ENCODE results near the gene EHD1. TPM values are rescaled to one million over a fixed set of nuclear protein-coding genes. Genes with fewer than 3 reads are reported as not detected.

EHD1 gene
- total and polyA plus RNA-seq, 9 of the 15 experiments (the other 6 are each of a cell fraction or from before 2014, with no cell fraction given) = 0.46 to 65.0 (median 16.4) TPM

DNA sequence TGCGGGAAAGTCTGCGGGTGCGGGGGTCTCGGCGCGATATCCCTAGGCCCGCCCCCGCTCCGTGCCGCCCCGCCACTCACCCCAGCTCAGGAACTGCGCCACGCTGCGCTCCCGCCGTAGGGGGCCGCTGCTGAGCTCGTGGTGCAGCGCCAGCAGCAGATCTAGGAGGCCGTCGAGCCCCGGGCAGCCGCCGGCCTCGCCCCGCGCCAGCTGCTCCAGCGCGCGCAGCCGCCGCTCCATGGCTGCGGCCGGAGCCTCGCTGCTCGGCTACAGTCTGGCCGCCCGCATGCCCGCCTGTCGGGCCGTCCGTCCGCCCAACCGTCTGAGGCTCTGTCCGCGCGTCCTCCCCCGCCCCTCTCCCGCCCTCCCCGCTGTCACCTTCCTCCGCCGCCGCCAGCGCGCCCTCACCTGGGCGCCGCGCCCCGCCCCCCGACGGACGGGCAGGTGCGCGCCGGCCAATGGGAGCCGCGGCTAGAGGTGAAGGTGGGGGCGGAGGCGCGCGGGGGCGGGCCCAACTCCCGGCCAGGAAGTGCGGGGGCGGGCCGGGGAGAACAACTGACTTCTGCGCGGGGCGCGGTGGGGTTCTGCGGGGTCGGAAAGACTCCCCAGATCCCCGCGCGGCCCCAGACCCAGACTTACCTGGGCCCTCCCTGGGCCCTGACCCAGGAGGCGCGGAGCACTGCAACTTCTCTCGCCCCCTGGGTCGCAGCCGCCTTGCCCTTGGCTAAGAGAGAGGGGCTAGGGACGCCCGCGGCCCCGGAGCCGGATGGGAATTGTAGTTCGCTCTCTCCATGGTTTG lies 33.9 kb downstream of the EHD1 start, which contains the start of gene CDC42BPG (continued):
- TF ChIP-seq SFPQ (IDR thresholded peaks at IDR 0.05; ENCODE audit: low read depth, low read length) (no peak), SETDB1 (IDR thresholded peaks at IDR 0.05; ENCODE audit: low read length) (no peak), GATAD2B (IDR thresholded peaks at IDR 0.05; ENCODE audit: borderline replicate concordance) (peak; percentile 94), RAD51 (IDR thresholded peaks at IDR 0.05; ENCODE audit: borderline replicate concordance, low read depth) (no peak), CCAR2 (IDR thresholded peaks at IDR 0.05; ENCODE audit: low read depth, low read length) (no peak), NCOR1 (IDR thresholded peaks at IDR 0.05) (no peak), CTBP1 (IDR thresholded peaks at IDR 0.05; ENCODE audit: borderline replicate concordance) (peak; percentile 77; the same call in 1 of the 2 replicates), NR2C1 (IDR thresholded peaks at IDR 0.05) (no peak), NR2C1 (tag; IDR thresholded peaks at IDR 0.05) (peak; percentile 57; the same call in 1 of the 2 replicates)
- TF ChIP-seq, protein P1, sequence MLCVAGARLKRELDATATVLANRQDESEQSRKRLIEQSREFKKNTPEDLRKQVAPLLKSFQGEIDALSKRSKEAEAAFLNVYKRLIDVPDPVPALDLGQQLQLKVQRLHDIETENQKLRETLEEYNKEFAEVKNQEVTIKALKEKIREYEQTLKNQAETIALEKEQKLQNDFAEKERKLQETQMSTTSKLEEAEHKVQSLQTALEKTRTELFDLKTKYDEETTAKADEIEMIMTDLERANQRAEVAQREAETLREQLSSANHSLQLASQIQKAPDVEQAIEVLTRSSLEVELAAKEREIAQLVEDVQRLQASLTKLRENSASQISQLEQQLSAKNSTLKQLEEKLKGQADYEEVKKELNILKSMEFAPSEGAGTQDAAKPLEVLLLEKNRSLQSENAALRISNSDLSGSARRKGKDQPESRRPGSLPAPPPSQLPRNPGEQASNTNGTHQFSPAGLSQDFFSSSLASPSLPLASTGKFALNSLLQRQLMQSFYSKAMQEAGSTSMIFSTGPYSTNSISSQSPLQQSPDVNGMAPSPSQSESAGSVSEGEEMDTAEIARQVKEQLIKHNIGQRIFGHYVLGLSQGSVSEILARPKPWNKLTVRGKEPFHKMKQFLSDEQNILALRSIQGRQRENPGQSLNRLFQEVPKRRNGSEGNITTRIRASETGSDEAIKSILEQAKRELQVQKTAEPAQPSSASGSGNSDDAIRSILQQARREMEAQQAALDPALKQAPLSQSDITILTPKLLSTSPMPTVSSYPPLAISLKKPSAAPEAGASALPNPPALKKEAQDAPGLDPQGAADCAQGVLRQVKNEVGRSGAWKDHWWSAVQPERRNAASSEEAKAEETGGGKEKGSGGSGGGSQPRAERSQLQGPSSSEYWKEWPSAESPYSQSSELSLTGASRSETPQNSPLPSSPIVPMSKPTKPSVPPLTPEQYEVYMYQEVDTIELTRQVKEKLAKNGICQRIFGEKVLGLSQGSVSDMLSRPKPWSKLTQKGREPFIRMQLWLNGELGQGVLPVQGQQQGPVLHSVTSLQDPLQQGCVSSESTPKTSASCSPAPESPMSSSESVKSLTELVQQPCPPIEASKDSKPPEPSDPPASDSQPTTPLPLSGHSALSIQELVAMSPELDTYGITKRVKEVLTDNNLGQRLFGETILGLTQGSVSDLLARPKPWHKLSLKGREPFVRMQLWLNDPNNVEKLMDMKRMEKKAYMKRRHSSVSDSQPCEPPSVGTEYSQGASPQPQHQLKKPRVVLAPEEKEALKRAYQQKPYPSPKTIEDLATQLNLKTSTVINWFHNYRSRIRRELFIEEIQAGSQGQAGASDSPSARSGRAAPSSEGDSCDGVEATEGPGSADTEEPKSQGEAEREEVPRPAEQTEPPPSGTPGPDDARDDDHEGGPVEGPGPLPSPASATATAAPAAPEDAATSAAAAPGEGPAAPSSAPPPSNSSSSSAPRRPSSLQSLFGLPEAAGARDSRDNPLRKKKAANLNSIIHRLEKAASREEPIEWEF (CRISPR knock-in tag; IDR thresholded peaks at IDR 0.05) = no peak
- TF ChIP-seq, protein P2, sequence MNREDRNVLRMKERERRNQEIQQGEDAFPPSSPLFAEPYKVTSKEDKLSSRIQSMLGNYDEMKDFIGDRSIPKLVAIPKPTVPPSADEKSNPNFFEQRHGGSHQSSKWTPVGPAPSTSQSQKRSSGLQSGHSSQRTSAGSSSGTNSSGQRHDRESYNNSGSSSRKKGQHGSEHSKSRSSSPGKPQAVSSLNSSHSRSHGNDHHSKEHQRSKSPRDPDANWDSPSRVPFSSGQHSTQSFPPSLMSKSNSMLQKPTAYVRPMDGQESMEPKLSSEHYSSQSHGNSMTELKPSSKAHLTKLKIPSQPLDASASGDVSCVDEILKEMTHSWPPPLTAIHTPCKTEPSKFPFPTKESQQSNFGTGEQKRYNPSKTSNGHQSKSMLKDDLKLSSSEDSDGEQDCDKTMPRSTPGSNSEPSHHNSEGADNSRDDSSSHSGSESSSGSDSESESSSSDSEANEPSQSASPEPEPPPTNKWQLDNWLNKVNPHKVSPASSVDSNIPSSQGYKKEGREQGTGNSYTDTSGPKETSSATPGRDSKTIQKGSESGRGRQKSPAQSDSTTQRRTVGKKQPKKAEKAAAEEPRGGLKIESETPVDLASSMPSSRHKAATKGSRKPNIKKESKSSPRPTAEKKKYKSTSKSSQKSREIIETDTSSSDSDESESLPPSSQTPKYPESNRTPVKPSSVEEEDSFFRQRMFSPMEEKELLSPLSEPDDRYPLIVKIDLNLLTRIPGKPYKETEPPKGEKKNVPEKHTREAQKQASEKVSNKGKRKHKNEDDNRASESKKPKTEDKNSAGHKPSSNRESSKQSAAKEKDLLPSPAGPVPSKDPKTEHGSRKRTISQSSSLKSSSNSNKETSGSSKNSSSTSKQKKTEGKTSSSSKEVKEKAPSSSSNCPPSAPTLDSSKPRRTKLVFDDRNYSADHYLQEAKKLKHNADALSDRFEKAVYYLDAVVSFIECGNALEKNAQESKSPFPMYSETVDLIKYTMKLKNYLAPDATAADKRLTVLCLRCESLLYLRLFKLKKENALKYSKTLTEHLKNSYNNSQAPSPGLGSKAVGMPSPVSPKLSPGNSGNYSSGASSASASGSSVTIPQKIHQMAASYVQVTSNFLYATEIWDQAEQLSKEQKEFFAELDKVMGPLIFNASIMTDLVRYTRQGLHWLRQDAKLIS (CRISPR knock-in tag; IDR thresholded peaks at IDR 0.05) = no peak

Measured in K562 (cell line).